ENCODE data around the gene DMBT1. TPM values are rescaled to one million over a fixed set of nuclear protein-coding genes. Genes with fewer than 3 reads are reported as not detected.

The DMBT1 gene
- total and polyA plus RNA-seq, 2 donors (not counting 1 experiment from before 2014, with no cell fraction given) = not detected

GRCh38 chr10:122514045-122514840 is 46.3 kb upstream of the DMBT1 start:
- H3K79me2 ChIP-seq (ENCODE audit: control insufficient read depth, insufficient read depth, low read length) = no peaks in the 10 kb centered on the region
- H3K4me3 ChIP-seq (ENCODE audit: control extremely low read depth in 1 of 5, extremely low read depth in 1 of 5, insufficient read depth in 1 of 5, low read depth in 2 of 5, low read length in 4 of 5) = no peak overlapping the region
- DNase-seq (no peak), ATAC-seq (ENCODE audit: low read depth) (no peak)
- H3K9me3 ChIP-seq (ENCODE audit: control extremely low read depth in 1 of 3, control insufficient read depth in 2 of 3, insufficient read depth in 1 of 3, low read length in 2 of 3) = no peaks in the 10 kb centered on the region
- H3K27me3 ChIP-seq (replicated peaks in 1 of 4; ENCODE audit: control extremely low read depth in 1 of 4, control insufficient read depth in 3 of 4, insufficient read depth in 4 of 4, low read length in 3 of 4) = no peaks in the 10 kb centered on the region
- peaks cover 2% of the 10 kb centered on the region for H3K4me1 Mint-ChIP-seq
- ChIA-PET POLR2A (no interaction called here), CTCF (no interaction called here)
- H3K4me2 ChIP-seq (replicated peaks; ENCODE audit: low read depth, low read length, poor library complexity, severe bottlenecking) = no peak overlapping the region
- no peaks in the 10 kb centered on the region for H3K36me3 ChIP-seq (replicated peaks in 1 of 2; ENCODE audit: control extremely low read depth in 1 of 2, control insufficient read depth in 1 of 2, extremely low read depth in 1 of 2, insufficient read depth in 2 of 2, low read length in 1 of 2)
- intact Hi-C loops (cut with micrococcal nuclease) = no loop called here
- no peak overlapping the region for H3K9ac ChIP-seq (ENCODE audit: low read length)
- no peaks in the 10 kb centered on the region for H4K20me1 ChIP-seq (ENCODE audit: control insufficient read depth, insufficient read depth, low read length, poor library complexity, severe bottlenecking)
- H3K27me3 Mint-ChIP-seq = peaks cover 9% of the 10 kb centered on the region
- TF ChIP-seq CTCF (IDR thresholded peaks at IDR 0.05) (no peak), EZH2 (IDR thresholded peaks at IDR 0.05; ENCODE audit: borderline replicate concordance, insufficient read depth, low read depth, low read length, poor library complexity, severe bottlenecking) (no peak)
- H3K27ac ChIP-seq (ENCODE audit: low read length in 2 of 2) = no peak overlapping the region
- H3K4me3 Mint-ChIP-seq = no peak overlapping the region
- H3K4me1 ChIP-seq (ENCODE audit: control insufficient read depth in 2 of 2, insufficient read depth in 2 of 2, low read length in 2 of 2) = no peaks in the 10 kb centered on the region
- WGBS (ENCODE audit: insufficient coverage) = 94% methylated on average over 22 of the region's 22 CpGs
- H2AFZ ChIP-seq (ENCODE audit: insufficient read depth, low read depth, low read length, poor library complexity, severe bottlenecking) = no peak overlapping the region
- H3K9me3 Mint-ChIP-seq (ENCODE audit: insufficient read depth) = no peaks in the 10 kb centered on the region
- no peak overlapping the region for H3K27ac Mint-ChIP-seq

DNA sequence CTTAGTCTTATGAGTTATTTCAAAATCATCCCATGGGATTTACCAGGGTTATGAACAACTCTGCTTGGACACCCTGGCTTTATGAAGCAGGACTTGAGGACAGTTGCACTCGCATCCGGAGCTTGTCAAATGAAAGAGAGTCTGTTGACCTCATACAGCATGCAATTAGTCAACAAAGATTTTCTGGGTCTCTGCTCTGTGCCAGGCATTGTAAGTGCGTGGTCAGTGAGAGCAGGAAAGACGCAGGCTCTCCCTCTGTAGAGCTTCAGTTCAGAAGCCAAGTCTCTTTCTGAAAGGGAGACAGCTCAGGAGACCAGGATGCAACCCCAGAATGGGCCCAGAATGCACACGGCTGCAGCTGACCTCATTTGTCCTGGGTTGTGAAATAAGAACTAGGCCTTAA is 45.5 kb upstream of the DMBT1 start:
- intact Hi-C loops (cut with micrococcal nuclease) = no loop called here
- POLR2A ChIA-PET = no interaction called here

More for the DNA sequence above, 45.5 kb upstream of the DMBT1 start:
- Mint-ChIP-seq H3K9me3 (ENCODE audit: insufficient read depth) (no peaks in the 10 kb centered on the region), H3K4me1 (peaks cover 2% of the 10 kb centered on the region), H3K27ac (no peak overlapping the region), H3K27me3 (peaks cover 9% of the 10 kb centered on the region), H3K4me3 (no peak overlapping the region)
- ATAC-seq (ENCODE audit: low read depth) = no peak
- Histone ChIP-seq H3K27me3 (replicated peaks in 1 of 4; ENCODE audit: control extremely low read depth in 1 of 4, control insufficient read depth in 3 of 4, insufficient read depth in 4 of 4, low read length in 3 of 4) (no peaks in the 10 kb centered on the region), H2AFZ (ENCODE audit: insufficient read depth, low read depth, low read length, poor library complexity, severe bottlenecking) (no peak overlapping the region), H3K4me1 (ENCODE audit: control insufficient read depth in 2 of 2, insufficient read depth in 2 of 2, low read length in 2 of 2) (no peaks in the 10 kb centered on the region), H3K79me2 (ENCODE audit: control insufficient read depth, insufficient read depth, low read length) (no peaks in the 10 kb centered on the region), H3K4me3 (ENCODE audit: control extremely low read depth in 1 of 5, extremely low read depth in 1 of 5, insufficient read depth in 1 of 5, low read depth in 2 of 5, low read length in 4 of 5) (no peak overlapping the region), H3K27ac (ENCODE audit: low read length in 2 of 2) (no peak overlapping the region), H3K9ac (ENCODE audit: low read length) (no peak overlapping the region), H3K36me3 (replicated peaks in 1 of 2; ENCODE audit: control extremely low read depth in 1 of 2, control insufficient read depth in 1 of 2, extremely low read depth in 1 of 2, insufficient read depth in 2 of 2, low read length in 1 of 2) (no peaks in the 10 kb centered on the region), H3K4me2 (replicated peaks; ENCODE audit: low read depth, low read length, poor library complexity, severe bottlenecking) (no peak overlapping the region), H4K20me1 (ENCODE audit: control insufficient read depth, insufficient read depth, low read length, poor library complexity, severe bottlenecking) (no peaks in the 10 kb centered on the region), H3K9me3 (ENCODE audit: control extremely low read depth in 1 of 3, control insufficient read depth in 2 of 3, insufficient read depth in 1 of 3, low read length in 2 of 3) (no peaks in the 10 kb centered on the region)
- WGBS (ENCODE audit: insufficient coverage) = 93% methylated on average over 5 of the region's 5 CpGs
- TF ChIP-seq CTCF (IDR thresholded peaks at IDR 0.05) (no peak), EZH2 (IDR thresholded peaks at IDR 0.05; ENCODE audit: borderline replicate concordance, insufficient read depth, low read depth, low read length, poor library complexity, severe bottlenecking) (no peak)
- CTCF ChIA-PET = no interaction called here
- DNase-seq = no peak

Data from B cell (primary cell).